ENCODE data around the gene EGFL8.

The EGFL8 gene

GRCh38 chr6:32147401-32148132, 16.8 kb upstream of the EGFL8 start:
- DNase-seq = no peak

GRCh38 chr6:32148289-32149091, 15.9 kb upstream of the EGFL8 start:
- DNase-seq = no peak

- no peak for DNase-seq
Measured at GRCh38 chr6:32149092-32149755, 15.2 kb upstream of the EGFL8 start.

GRCh38 chr6:32149932-32150870, 14.2 kb upstream of the EGFL8 start:
- no peak for DNase-seq

- no peak for DNase-seq
Measured at GRCh38 chr6:32151181-32151862, 13.1 kb upstream of the EGFL8 start.

- DNase-seq = no peak
Measured at GRCh38 chr6:32151863-32152768, 12.3 kb upstream of the EGFL8 start, which contains the start of gene PRRT1. TSS of gene PRRT1 (minus strand) at chr6:32151939. CDS start at chr6:32151827, 112 bp downstream.

GRCh38 chr6:32152769-32153563, 11.4 kb upstream of the EGFL8 start:
- no peak for DNase-seq

- no peak for DNase-seq
Measured at GRCh38 chr6:32153564-32154513, 10.6 kb upstream of the EGFL8 start, which contains the start of gene PPT2. TSS of gene PPT2 (plus strand) at chr6:32154141. CDS start at chr6:32154595, 454 bp downstream.

- no peak for DNase-seq
Measured at GRCh38 chr6:32154514-32155161, 9.8 kb upstream of the EGFL8 start.

GRCh38 chr6:32156891-32157290, 7.5 kb upstream of the EGFL8 start:
- no peak for DNase-seq

GRCh38 chr6:32158052-32158451, 6.3 kb upstream of the EGFL8 start:
- DNase-seq = no peak

GRCh38 chr6:32163559-32164258, 686 bp upstream of the EGFL8 start:
- no peak for DNase-seq

- DNase-seq = no peak
Measured at GRCh38 chr6:32166411-32167061, 2.1 kb downstream of the EGFL8 start.

- no peak for DNase-seq
Measured at GRCh38 chr6:32167154-32167760, 2.9 kb downstream of the EGFL8 start.

- DNase-seq = no peak
Measured at GRCh38 chr6:32167761-32168262, 3.4 kb downstream of the EGFL8 start.

GRCh38 chr6:32168350-32168749, 4.0 kb downstream of the EGFL8 start:
- DNase-seq = no peak
